Measurements from ENCODE around the gene TAF1D.

GRCh38 chr11:93740031-93740729 lies 1.1 kb downstream of the TAF1D start:
- TF ChIP-seq CTCF (IDR thresholded peaks at IDR 0.05): no peak
- TF ChIP-seq EP300 (IDR thresholded peaks at IDR 0.05): no peak
- no peak for TF ChIP-seq POLR2A (IDR thresholded peaks at IDR 0.05)
- TF ChIP-seq POLR2AphosphoS5 (IDR thresholded peaks at IDR 0.05): no peak

All from sigmoid colon (tissue), 4 donors.